GM10248 (cell line): ENCODE results near the gene NEK8.

Experiments
- CTCF ChIA-PET: fragments of 300-600 bp; sonication (Branson Sonifier 250); formaldehyde crosslinking; extraction: SDS; loops from one replicate; lab custom pipeline; 2021; ENCODE audit warnings: antibody characterized with exemption; lab: Yijun Ruan, JAX
- POLR2A ChIA-PET: fragments of 350-650 bp; sonication (Branson Sonifier 250); formaldehyde crosslinking; extraction: SDS; loops from one replicate; lab custom pipeline; 2020; ENCODE audit warnings: antibody characterized with exemption; lab: Yijun Ruan, JAX
- DNase-seq: peaks from one replicate; pipeline ENCODE4 v3.0.0; 2012; ENCODE audit errors: extremely low spot score
- TF ChIP-seq, protein P1 (sequence below): IDR thresholded peaks from 2 replicates; pipeline ENCODE4 v1.5.1; 2012; ENCODE audit warnings: mild to moderate bottlenecking, low read depth; ENCODE audit errors: extremely low read depth, missing control alignments, control extremely low read depth

Gene NEK8

DNA sequence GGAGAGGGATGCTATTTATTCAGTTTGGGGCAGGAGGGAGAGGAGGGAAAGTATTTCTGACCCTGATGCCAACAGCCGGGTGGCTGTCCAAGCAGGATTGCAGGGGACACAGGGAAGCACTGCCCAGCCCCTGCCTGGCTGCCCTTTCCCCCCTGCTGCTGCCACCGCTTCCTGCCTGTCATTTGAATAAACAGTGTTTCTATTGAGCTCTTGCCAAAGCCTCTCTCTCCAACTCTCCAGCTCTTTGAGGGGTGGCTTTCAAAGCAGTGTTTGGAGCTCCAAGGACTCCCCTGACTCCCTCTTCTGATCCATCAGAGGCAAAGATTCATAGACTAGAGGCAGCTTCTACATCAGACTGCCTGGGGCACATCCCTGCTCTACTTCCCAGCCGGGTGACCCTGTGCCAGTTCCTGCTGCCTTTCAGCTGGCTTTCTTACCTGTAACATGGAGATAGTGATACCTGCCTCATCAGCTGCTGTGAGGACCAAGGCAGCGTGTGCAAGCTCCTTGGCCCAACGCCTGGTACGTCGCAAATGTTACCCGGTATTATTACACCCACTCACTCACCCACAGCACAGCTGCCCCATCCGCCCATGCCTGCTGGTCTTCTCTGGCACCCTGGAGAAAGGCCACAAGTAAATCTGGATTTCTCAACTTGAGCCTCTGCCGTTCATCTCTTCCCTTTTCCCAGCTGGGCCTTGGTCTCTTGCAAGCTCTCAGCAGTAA, 26.4 kb upstream of the NEK8 start:
- DNase-seq = no peak
- POLR2A ChIA-PET = interaction anchor here (0.5 to 1.0 kb wide), 3 partner anchors 17 to 40 kb away, joined by 3 read pairs; partner anchors contain the start of genes SDF2 and SUPT6H
- TF ChIP-seq, protein P1, sequence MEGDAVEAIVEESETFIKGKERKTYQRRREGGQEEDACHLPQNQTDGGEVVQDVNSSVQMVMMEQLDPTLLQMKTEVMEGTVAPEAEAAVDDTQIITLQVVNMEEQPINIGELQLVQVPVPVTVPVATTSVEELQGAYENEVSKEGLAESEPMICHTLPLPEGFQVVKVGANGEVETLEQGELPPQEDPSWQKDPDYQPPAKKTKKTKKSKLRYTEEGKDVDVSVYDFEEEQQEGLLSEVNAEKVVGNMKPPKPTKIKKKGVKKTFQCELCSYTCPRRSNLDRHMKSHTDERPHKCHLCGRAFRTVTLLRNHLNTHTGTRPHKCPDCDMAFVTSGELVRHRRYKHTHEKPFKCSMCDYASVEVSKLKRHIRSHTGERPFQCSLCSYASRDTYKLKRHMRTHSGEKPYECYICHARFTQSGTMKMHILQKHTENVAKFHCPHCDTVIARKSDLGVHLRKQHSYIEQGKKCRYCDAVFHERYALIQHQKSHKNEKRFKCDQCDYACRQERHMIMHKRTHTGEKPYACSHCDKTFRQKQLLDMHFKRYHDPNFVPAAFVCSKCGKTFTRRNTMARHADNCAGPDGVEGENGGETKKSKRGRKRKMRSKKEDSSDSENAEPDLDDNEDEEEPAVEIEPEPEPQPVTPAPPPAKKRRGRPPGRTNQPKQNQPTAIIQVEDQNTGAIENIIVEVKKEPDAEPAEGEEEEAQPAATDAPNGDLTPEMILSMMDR = no peak
- CTCF ChIA-PET = interaction anchor here (0.8 to 2.5 kb wide), 8 partner anchors 9 to 89 kb away, joined by 3 to 9 read pairs (median 4); partner anchors contain the start of genes PROCA1, RPL23A and SDF2

GRCh38 chr17:28702752-28703150, 25.8 kb upstream of the NEK8 start:
- POLR2A ChIA-PET = interaction anchor here (0.5 to 1.0 kb wide), 2 partner anchors 17 to 26 kb away, joined by 3 read pairs; no protein-coding TSS in a partner anchor
- CTCF ChIA-PET = interaction anchor here (0.8 to 2.5 kb wide), 8 partner anchors 9 to 90 kb away, joined by 3 to 9 read pairs (median 4); partner anchors contain the start of genes PROCA1 and RPL23A
- TF ChIP-seq, protein P1 = no peak
- DNase-seq = no peak

DNA sequence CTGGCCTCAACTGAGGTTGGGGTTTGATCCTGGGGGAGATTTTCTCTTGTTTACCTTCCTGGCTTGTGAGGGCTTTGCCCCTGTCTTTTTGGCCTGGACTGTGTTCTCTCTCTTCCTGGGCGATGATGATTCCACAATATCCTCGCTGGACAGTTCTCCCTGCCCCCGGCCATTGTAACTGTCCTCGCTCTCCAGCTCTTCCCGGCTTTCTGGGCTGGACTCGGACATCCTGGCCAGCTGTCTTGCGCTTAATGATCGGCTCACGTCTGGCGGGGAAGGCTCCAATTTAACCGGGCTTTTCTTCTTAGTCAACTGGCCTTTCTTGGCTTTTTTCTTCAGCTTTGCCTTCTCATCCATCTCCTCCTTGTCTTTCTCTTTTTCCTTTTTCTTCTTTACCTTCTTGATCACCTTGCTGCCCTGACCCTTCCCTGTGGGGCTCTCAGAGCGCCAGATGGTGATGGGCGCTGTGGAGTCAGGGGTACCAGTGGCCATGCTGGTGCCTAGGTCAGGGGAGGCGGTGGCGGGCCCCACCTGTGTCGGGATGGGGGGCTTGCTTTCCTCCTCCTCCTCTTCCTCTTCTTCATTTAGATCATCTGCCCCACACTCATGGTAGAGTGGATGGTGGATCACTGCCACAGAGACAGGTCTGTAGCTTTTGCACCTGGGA, 24.9 kb upstream of the NEK8 start:
- no peak for DNase-seq
- TF ChIP-seq, protein P1 = no peak
- ChIA-PET CTCF (interaction anchor here (1.1 to 2.1 kb wide), 3 partner anchors 16 to 35 kb away, joined by 3 to 5 read pairs (median 3); partner anchors contain the start of gene RPL23A), POLR2A (no interaction called here)

DNA sequence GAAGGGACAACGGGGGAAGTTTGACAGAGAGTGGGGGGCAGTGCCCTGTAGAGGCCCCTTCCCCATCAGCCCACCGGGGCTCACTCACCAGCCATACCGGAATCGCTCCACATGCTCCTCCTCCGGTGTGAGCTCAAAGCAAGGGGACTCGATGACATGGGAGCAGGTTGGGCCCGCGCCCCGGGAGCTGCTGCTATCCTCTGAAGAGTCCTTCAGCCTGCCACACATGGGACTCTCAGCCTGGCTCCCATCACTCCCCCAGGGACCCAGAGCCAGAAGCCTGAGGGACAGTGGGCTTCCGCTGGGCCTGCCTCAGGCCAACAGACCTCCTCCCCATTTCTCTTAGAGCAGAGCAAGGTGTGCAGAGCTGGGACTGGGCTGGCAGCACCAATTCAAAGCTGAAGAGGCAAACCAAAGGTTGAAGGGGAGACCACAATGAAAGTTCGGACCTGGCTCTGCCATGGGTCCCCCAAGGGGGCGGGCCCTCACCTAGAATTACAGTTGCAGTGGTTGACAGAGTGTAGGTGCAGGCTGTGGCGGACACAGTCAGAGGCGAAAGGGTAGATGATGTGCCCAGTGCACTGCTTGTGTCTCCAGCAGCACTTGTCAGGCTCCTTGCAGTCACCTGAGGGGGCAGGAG, 24.2 kb upstream of the NEK8 start:
- CTCF ChIA-PET = interaction anchor here (0.9 to 1.5 kb wide), 4 partner anchors 22 to 209 kb away, joined by 3 read pairs; partner anchors contain the start of genes DHRS13 and TLCD1
- POLR2A ChIA-PET = no interaction called here
- no peak for DNase-seq
- TF ChIP-seq, protein P1 = no peak

DNA sequence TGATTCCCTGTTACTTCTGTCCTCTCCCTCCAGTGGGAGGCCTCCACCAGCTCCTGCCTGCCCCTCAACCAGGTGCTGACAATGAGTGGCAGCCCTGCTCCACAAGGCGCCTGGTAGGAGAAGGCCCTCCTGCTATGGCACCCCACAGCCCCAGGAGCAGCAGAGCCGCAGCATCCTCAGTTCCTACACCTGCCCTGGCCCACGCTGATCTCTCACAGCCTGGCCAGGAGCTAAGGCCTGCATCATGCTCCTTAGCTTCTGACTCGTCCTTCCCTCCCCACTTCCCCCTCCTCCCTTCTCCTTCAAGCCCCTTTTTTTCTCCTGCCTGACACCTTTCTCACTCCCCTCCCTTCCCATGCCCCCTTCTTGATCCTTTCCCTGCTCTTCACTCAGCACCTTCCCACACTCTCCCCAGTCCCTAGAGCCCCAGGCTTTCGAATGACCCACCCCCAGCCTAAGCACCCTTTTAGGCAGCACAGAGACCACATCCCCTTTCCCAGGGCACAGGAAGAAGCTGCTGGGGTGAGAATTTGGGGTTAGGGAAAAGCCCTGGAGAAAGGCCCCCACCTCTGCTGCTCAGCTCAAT, 23.4 kb upstream of the NEK8 start:
- TF ChIP-seq, protein P1 = no peak
- no peak for DNase-seq
- POLR2A ChIA-PET = no interaction called here
- CTCF ChIA-PET = interaction anchor here (0.9 to 1.5 kb wide), 4 partner anchors 21 to 210 kb away, joined by 3 read pairs; partner anchors contain the start of genes DHRS13 and TLCD1

DNA sequence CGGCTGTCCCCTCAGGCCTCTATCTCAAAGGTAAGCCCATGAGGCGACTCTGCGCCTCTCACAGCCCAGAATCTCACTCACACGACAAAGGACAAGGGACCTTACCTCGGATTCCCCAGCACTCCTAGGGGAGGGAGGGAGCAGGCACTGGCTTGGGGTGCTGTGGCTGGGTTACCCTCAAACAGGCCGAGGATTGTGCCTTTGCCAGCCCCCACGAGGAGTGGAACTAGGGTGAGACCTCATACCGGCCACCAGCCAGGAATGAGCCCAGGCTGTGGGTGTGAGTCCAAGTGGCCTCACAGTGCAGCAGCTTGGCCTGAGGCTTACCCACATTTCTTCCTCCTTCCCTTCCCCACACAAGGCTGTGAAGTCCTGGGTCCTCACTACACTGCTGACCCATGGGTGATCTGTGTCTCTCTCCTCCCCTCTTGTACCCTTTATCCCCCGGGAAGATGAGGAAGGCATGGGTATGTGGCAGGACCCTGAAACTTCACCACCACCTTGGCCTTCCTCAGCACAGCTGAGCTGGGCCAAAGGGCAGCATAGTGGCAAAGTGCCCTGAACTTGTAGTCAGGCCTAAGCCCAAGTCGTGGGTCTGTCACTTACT, 22.8 kb upstream of the NEK8 start:
- TF ChIP-seq, protein P1 = no peak
- ChIA-PET POLR2A (interaction anchor here (1.5 kb wide), 1 partner anchor 14 kb away, joined by 5 read pairs; the partner anchor contains the start of gene RPL23A), CTCF (interaction anchor here (1.5 kb wide), 1 partner anchor 21 kb away, joined by 3 read pairs; the partner anchor contains the start of gene TLCD1)
- no peak for DNase-seq
